Placental epithelial cell (primary cell): ENCODE results near the gene KPNA2. TPM values are rescaled to one million over a fixed set of nuclear protein-coding genes. Genes with fewer than 3 reads are reported as not detected.

ENCODE experiments used
- total RNA-seq: library from RNA; depleted of rRNA; stranded (reverse); fragments of >200 nt; gene quantifications from 2 replicates; pipeline ENCODE4 v1.2.3, GENCODE V29; 2012

The KPNA2 gene
- 43.6 and 129 TPM in 2 replicates for total RNA-seq

DNA sequence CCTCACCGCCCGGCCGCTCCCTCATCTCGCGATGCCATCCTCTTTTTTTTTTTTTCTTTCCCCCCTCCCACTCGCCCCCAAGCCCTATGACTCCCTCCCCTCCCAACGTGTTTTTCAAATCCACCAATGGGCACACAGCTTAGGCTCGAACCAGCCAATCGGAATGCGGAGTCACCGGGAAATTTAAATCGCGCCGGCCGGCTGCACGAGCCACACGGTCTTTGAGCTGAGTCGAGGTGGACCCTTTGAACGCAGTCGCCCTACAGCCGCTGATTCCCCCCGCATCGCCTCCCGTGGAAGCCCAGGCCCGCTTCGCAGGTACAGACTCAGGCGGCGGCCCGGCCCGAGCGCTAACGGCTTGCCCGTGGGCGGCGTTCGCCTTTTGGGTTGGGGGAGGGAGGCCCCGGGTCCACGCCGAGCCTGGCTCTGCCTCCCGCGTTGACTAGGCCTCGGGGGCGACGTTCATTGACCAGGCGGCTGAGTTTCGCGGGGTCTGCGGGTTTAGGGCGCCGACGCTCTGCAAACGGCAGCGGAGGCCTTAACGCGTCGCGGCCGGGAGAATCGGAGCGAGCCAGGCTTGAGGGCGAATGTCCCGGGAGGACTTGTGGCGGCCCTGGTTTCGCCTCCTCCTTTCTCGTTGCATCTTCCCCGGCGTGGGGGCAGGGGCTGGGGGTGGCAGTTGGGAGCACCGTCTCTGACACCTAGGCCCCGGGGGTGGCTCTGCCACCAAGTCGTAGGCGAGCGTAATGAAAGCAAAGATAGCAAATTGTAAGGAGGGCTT is at the start of gene KPNA2:
TSS of gene KPNA2 (plus strand) at position 213 of the 781 bp plus-strand sequence. CDS start 1,398 bp downstream, outside the sequence.

DNA sequence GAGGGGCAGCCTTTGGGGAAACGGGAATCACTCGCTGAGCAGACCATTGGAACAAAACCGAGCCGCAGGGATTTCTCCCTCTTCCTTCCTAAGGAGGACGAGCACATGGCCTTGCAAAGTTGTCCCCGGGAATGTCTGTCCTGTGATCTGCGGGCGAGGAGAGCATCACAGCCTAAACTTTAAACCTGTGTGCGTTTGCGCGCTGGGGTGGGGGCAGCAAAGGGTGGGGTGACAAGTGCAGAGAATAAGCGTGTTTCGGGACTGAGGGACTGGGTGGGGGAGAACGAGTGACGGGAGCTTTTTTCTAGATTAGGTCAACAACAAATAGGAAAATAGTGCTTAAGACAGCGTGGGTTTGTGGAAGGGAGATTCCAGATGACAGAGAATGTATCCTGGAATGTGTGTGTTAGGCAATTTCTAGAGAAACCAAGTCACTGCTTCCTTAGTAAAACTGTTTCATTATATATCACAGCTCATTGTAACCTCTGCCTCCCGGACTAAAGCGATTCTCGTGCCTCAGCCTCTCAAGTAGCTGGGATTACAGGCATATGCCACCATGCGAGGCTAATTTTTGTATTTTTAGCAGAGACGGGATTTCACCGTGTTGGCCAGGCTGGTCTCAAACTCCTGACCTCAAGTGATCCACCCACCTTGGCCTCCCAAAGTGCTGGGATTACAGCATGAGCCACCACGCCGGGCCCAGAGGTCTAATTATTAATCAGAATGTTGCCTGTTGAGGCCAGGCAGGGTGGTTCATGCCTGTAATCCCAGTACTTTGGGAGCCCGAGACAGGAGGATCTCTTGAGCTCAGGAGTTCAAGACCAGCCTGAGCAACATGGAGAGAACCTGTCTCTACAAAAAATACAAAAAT is 39.0 kb upstream of the KPNA2 start, which contains the start of gene C17orf58:
TSS of gene C17orf58 (minus strand) at position 169 of the 871 bp plus-strand sequence. CDS start 271 bp downstream, outside the sequence.

Other genes with a start within 250 kb of the KPNA2 start
- 53.4 and 66.0 TPM in 2 replicates for gene BPTF, start 210.2 kb upstream of the KPNA2 start, total RNA-seq
- 5.2 and 5.9 TPM in 2 replicates for gene C17orf58, start 39.3 kb upstream of the KPNA2 start, total RNA-seq
- 79.3 and 106 TPM in 2 replicates for gene AMZ2, start 212.3 kb downstream of the KPNA2 start, total RNA-seq